Prostate gland (tissue), 2 donors: ENCODE results near the gene ROBO2. TPM values are rescaled to one million over a fixed set of nuclear protein-coding genes. Genes with fewer than 3 reads are reported as not detected.

Experiments
- DNase-seq: peaks from one replicate; pipeline ENCODE4 v3.0.0-alpha.2; 2019; ENCODE audit warnings: low spot score
- H3K27ac ChIP-seq, 2 donors: fragments of 200-600 bp; sonication (generic); 2 replicates each; pipeline ENCODE4 v1.5.1; 2017 to 2019
- H3K27me3 ChIP-seq: fragments of 200-600 bp; sonication (generic); replicated peaks from 2 replicates; pipeline ENCODE4 v1.5.1; 2019; ENCODE audit not compliant: insufficient read depth
- H3K36me3 ChIP-seq, 2 donors: fragments of 200-600 bp; sonication (generic); 1 replicate in 1 of 2; 2 replicates in 1 of 2; pipeline versions ENCODE4 v1.5.1 to v1.8.1; 2017 to 2019
- H3K4me1 ChIP-seq: fragments of 200-600 bp; sonication (generic); replicated peaks from 2 replicates; pipeline ENCODE4 v1.5.1; 2019
- H3K4me3 ChIP-seq, 2 donors: fragments of 200-600 bp; sonication (generic); 2 replicates each; pipeline ENCODE4 v1.5.1; 2017 to 2019
- H3K9me3 ChIP-seq: fragments of 200-600 bp; sonication (generic); 2 replicates; pipeline ENCODE4 v1.5.1; 2017
- POLR2A ChIP-seq: fragments of 450-650 bp; IDR thresholded peaks from one replicate; pipeline ENCODE4 v1.6.1; 2016; ENCODE audit warnings: antibody characterized with exemption, mild to moderate bottlenecking
- POLR2AphosphoS5 ChIP-seq: sonication (generic); formaldehyde crosslinking; IDR thresholded peaks from one replicate; pipeline ENCODE4 v1.6.1; 2017; ENCODE audit warnings: antibody characterized with exemption
- WGBS: methylation state at CpG from one replicate; pipeline ENCODE4 v1.1.5; 2018; 5-methylcytosine and 5-hydroxymethylcytosine counted together
- intact Hi-C: fragments of 100-400 bp; cut with DNase I; formaldehyde crosslinking; loops from one replicate; pipeline ENCODE4 v1.14.2; 2022
- total RNA-seq, 2 donors: library from RNA; depleted of rRNA; stranded (reverse); fragments of >200 nt; gene quantifications; one replicate each; pipeline ENCODE4 v1.1.0, GENCODE V29; 2016
- TF ChIP-seq, protein P1 (sequence below), 4 experiments: fragments of 200-600 bp in 2 of 4; fragments of 450-650 bp in 2 of 4; sonication (generic) in 2 of 4; IDR thresholded peaks; 1 replicate in 3 of 4; 2 replicates in 1 of 4; pipeline ENCODE4 v1.5.1; 2016 to 2019; ENCODE audit warnings: antibody characterized with exemption in 4 of 4, mild to moderate bottlenecking in 2 of 4, moderate library complexity in 2 of 4

Gene ROBO2
- total RNA-seq, 2 donors from 2014 or later, result 3.6 to 18.2 TPM

DNA sequence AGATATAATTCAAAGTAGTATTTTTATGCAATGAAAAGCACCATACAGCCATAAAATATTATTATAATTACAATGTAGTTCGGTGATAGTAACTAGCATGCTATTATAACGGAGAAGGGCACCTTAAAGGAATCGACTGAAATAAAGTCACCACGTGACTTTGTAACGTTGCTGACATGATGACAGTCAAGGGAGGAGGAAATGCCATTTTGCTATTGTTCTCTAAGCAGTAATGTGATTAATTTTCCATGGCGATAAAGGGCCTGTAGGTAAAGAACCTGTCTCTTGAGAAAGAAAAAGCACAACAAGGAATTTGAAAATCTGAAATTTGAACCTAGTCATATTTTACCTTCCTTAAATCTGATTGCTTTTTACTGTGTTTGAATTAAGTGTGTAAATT lies 526.2 kb downstream of the ROBO2 start:
- no peak for DNase-seq

DNA sequence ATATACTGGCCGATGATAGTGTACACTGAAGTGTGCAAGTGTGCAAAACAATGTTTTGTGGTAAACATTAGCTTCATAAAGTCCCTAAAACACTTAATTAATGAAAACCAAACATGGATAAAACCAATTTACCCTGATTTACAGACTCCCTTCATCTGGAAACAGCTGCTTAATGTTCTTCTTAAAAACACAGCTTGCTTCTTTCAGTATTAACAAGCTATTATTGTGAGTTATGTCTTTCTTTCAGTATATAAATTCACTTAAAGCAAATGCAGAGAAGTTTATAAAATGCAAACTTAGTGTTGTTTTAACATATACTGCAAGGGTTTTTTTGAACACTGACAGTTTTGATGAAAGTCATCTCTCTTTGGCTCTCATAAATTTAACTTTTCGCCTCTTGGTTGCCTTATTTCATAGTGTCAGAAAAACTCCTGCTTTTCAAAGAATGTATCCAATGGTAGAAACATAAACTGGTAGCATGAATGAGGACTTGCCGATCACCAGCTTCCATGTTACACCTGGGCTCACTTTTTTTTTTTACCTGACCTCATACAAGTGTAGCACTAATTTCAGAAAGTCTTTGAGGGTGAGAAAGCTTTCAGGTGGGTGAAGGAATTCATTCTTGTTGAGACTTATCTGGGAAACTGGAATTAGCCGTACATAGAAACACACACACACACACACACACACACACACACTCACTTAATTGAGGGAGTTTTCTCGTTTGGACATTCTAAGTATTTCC lies 532.2 kb downstream of the ROBO2 start:
- H3K27ac ChIP-seq, result no peak overlapping the region
- H3K4me1 ChIP-seq, result no peaks in the 10 kb centered on the region
- intact Hi-C loops, result no loop called here
- TF ChIP-seq POLR2A, result no peak
- TF ChIP-seq POLR2AphosphoS5, result no peak
- TF ChIP-seq, protein P1, sequence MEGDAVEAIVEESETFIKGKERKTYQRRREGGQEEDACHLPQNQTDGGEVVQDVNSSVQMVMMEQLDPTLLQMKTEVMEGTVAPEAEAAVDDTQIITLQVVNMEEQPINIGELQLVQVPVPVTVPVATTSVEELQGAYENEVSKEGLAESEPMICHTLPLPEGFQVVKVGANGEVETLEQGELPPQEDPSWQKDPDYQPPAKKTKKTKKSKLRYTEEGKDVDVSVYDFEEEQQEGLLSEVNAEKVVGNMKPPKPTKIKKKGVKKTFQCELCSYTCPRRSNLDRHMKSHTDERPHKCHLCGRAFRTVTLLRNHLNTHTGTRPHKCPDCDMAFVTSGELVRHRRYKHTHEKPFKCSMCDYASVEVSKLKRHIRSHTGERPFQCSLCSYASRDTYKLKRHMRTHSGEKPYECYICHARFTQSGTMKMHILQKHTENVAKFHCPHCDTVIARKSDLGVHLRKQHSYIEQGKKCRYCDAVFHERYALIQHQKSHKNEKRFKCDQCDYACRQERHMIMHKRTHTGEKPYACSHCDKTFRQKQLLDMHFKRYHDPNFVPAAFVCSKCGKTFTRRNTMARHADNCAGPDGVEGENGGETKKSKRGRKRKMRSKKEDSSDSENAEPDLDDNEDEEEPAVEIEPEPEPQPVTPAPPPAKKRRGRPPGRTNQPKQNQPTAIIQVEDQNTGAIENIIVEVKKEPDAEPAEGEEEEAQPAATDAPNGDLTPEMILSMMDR (IDR thresholded peaks at IDR 0.05), result no peak
- no peak overlapping the region for H3K4me3 ChIP-seq
- no peaks in the 10 kb centered on the region for H3K36me3 ChIP-seq
- 67% methylated on average over 5 of the region's 5 CpGs for WGBS
- H3K27me3 ChIP-seq, result no peaks in the 10 kb centered on the region
- H3K9me3 ChIP-seq, result no peaks in the 10 kb centered on the region
- DNase-seq, result no peak

More for the DNA sequence above, 526.2 kb downstream of the ROBO2 start:
- intact Hi-C loops, result no loop called here
- TF ChIP-seq POLR2AphosphoS5 (no peak), POLR2A (no peak)
- TF ChIP-seq, protein P1 (IDR thresholded peaks at IDR 0.05), result no peak
- H3K27me3 ChIP-seq, result no peaks in the 10 kb centered on the region
- H3K4me1 ChIP-seq, result no peaks in the 10 kb centered on the region
- no peaks in the 10 kb centered on the region for H3K9me3 ChIP-seq
- H3K27ac ChIP-seq, result no peak overlapping the region
- no peaks in the 10 kb centered on the region for H3K36me3 ChIP-seq
- H3K4me3 ChIP-seq, result no peak overlapping the region
- WGBS, result 83% methylated on average over 6 of the region's 6 CpGs

DNA sequence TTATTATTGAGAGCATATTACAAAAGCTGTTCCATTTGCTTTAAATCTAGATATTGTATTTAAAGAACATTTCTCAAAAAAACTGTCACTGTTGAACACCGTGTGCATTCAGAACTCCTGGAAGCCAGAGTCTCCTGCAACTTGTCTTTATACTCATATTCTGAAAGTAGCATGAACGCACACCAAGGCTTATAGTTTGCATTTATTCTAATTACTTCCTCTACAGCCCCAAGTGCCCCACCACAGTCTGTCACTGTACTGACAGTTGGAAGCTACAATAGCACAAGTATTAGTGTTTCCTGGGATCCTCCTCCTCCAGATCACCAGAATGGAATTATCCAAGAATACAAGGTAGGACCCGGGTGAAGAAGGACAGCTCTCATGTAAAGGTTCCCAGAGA lies 537.4 kb downstream of the ROBO2 start:
- intact Hi-C loops, result no loop called here
- TF ChIP-seq POLR2AphosphoS5 (no peak), POLR2A (no peak)
- TF ChIP-seq, protein P1 (IDR thresholded peaks at IDR 0.05), result no peak
- Histone ChIP-seq H3K4me3 (no peak overlapping the region), H3K9me3 (no peaks in the 10 kb centered on the region), H3K27me3 (no peaks in the 10 kb centered on the region), H3K36me3 (no peaks in the 10 kb centered on the region), H3K4me1 (no peaks in the 10 kb centered on the region), H3K27ac (no peak overlapping the region)
- 86% methylated on average over 3 of the region's 3 CpGs for whole genome bisulfite sequencing
- DNase-seq, result no peak

DNA sequence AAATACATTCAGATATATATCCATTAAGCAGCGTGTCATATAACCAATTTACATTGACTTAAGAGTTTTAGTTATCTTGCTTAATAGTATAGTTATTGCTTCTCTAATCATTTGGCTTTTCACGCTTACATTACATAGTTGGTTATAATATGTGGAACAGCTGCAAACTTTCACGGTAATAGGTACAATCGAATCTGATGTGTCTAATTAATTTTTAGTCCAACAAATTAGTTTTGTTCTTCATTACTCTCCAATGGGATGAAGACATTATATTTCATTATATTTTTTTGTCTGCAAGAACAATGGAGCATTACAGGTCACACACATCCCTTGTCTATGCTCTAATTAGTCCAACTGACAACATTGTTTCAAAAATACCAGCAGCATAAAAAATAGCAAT lies 546.3 kb downstream of the ROBO2 start:
- intact Hi-C loops, result no loop called here
- Histone ChIP-seq H3K36me3 (no peaks in the 10 kb centered on the region), H3K4me3 (no peak overlapping the region), H3K27me3 (no peaks in the 10 kb centered on the region), H3K9me3 (no peaks in the 10 kb centered on the region), H3K4me1 (no peaks in the 10 kb centered on the region), H3K27ac (no peak overlapping the region)
- no peak for DNase-seq
- TF ChIP-seq, protein P1 (IDR thresholded peaks at IDR 0.05), result no peak
- TF ChIP-seq POLR2A (no peak), POLR2AphosphoS5 (no peak)
- 90% methylated on average over 4 of the region's 4 CpGs for WGBS

DNA sequence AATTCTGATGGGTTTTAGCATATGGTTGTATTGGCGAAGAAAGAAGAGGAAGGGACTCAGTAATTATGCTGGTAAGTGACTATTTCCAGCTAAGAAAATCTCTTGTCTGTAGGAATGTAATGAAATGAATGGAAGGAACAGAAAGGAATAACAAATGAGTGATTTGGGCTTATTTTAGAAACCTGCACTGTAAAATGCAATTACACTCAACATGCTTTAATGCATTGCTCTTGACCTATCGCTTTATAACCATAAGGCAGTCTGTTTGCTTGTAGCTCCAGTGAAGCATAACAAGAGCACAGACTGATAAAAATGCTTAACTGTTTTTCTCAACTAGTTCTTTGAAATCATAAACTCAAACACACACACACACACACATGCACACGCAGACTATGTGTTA lies 549.0 kb downstream of the ROBO2 start:
- intact Hi-C loops, result no loop called here
- DNase-seq, result no peak
- no peak overlapping the region for H3K4me3 ChIP-seq
- no peak overlapping the region for H3K27ac ChIP-seq
- TF ChIP-seq POLR2A, result no peak
- WGBS, result 93% methylated on average over 3 of the region's 3 CpGs
- no peaks in the 10 kb centered on the region for H3K27me3 ChIP-seq
- H3K36me3 ChIP-seq, result no peaks in the 10 kb centered on the region
- H3K4me1 ChIP-seq, result no peaks in the 10 kb centered on the region
- no peaks in the 10 kb centered on the region for H3K9me3 ChIP-seq
